Endothelial cell of umbilical vein (primary cell): Measurements from ENCODE around the gene STXBP5.

ENCODE experiments used
- CTCF ChIP-seq, 2 donors: IDR thresholded peaks; 1 replicate in 1 of 2; 2 replicates in 1 of 2; pipeline ENCODE4 v1.5.1; 2011; ENCODE audit warnings: low read length in 2 of 2, mild to moderate bottlenecking in 2 of 2, moderate library complexity in 2 of 2, control low read depth in 1 of 2, inconsistent platforms in 1 of 2, low read depth in 1 of 2; ENCODE audit not compliant: insufficient read depth in 1 of 2; ENCODE audit errors: extremely low read depth in 1 of 2
- EZH2 ChIP-seq: IDR thresholded peaks from 2 replicates; pipeline ENCODE4 v1.6.1; 2012; ENCODE audit warnings: borderline replicate concordance, low read depth, mild to moderate bottlenecking, moderate library complexity, low read length, inconsistent platforms; ENCODE audit not compliant: severe bottlenecking
- FOS ChIP-seq: IDR thresholded peaks from 2 replicates; pipeline ENCODE4 v1.6.1; 2011; ENCODE audit warnings: mild to moderate bottlenecking, low read length, moderate library complexity, borderline replicate concordance; ENCODE audit not compliant: insufficient read depth
- GATA2 ChIP-seq: IDR thresholded peaks from 2 replicates; pipeline ENCODE4 v1.7.0; 2011; ENCODE audit warnings: low read depth, mild to moderate bottlenecking, moderate library complexity, mixed read lengths, low read length; ENCODE audit not compliant: insufficient read length, insufficient read depth
- JUN ChIP-seq: IDR thresholded peaks from 2 replicates; pipeline ENCODE4 v1.6.1; 2011; ENCODE audit warnings: borderline replicate concordance, low read depth; ENCODE audit not compliant: insufficient read length, insufficient read depth
- MAX ChIP-seq: IDR thresholded peaks from 2 replicates; pipeline ENCODE4 v1.6.1; 2011; ENCODE audit not compliant: insufficient read depth, insufficient read length
- MYC ChIP-seq: IDR thresholded peaks from one replicate; pipeline ENCODE4 v1.6.1; 2011; ENCODE audit warnings: mild to moderate bottlenecking, low read depth, low read length
- POLR2A ChIP-seq: IDR thresholded peaks from 2 replicates; pipeline ENCODE4 v1.6.1; 2012; ENCODE audit warnings: low read depth, mild to moderate bottlenecking, control low read depth, low read length
- POLR2AphosphoS5 ChIP-seq: IDR thresholded peaks from 2 replicates; pipeline ENCODE4 v1.6.1; 2012; ENCODE audit warnings: low read depth, mild to moderate bottlenecking, control low read depth, low read length, moderate library complexity; ENCODE audit not compliant: insufficient read depth

- TF ChIP-seq POLR2AphosphoS5 (no peak), POLR2A (no peak), CTCF (IDR thresholded peaks at IDR 0.05; ENCODE audit: extremely low read depth in 1 of 2, insufficient read depth in 1 of 2, low read depth in 1 of 2, low read length in 2 of 2) (no peak), FOS (no peak), MAX (no peak), EZH2 (no peak), JUN (no peak), MYC (no peak), GATA2 (no peak)
Observed at GRCh38 chr6:147341486-147341885, 137.3 kb downstream of the STXBP5 start.
